ENCODE data around the gene SLC20A1. TPM values are rescaled to one million over a fixed set of nuclear protein-coding genes. Genes with fewer than 3 reads are reported as not detected.
A peak's percentile ranks its signal among the peaks of the same experiment; 100 is the strongest.

SLC20A1 gene
- total and polyA plus RNA-seq, 4 donors, result 7.0 to 82.6 (median 35.8) TPM

- Histone ChIP-seq H3K9me3 (ENCODE audit: control insufficient read depth, low read length) (no peaks in the 10 kb centered on the region), H3K27me3 (ENCODE audit: control insufficient read depth in 1 of 2, insufficient read depth in 2 of 2, low read length in 1 of 2) (peaks cover 0 to 2% of the 10 kb centered on the region in 2 donors), H3K36me3 (ENCODE audit: control insufficient read depth in 1 of 2, insufficient read depth in 2 of 2, low read length in 1 of 2) (peaks cover 0 to 4% of the 10 kb centered on the region in 2 donors), H3K27ac (ENCODE audit: low read depth in 1 of 2, low read length in 2 of 2) (no peak overlapping the region), H3K4me3 (ENCODE audit: low read length in 2 of 2) (peak overlapping the region; percentile 89 to 92), H3K4me1 (ENCODE audit: control insufficient read depth in 1 of 2, insufficient read depth in 2 of 2, low read length in 2 of 2) (peaks cover 2 to 4% of the 10 kb centered on the region in 2 donors)
- 54 to 60% methylated on average over 20 of the region's 20 CpGs for WGBS, 2 donors
- DNase-seq, result no peak
- intact Hi-C loops (cut with DNase I), result loop anchor here in 1 of 2 donors (10.0 kb wide), 1 partner anchor 62 kb away; the partner anchor contains the start of gene CHCHD5
- no peak for ATAC-seq (ENCODE audit: low FRiP score)
These were observed 1.3 kb downstream of the SLC20A1 start for GRCh38 chr2:112646791-112647689.

GRCh38 chr2:112648081-112648480 is 2.3 kb downstream of the SLC20A1 start:
- H3K36me3 ChIP-seq (ENCODE audit: control insufficient read depth in 1 of 2, insufficient read depth in 2 of 2, low read length in 1 of 2), result peaks cover 0 to 4% of the 10 kb centered on the region in 2 donors
- no peak for ATAC-seq (ENCODE audit: low FRiP score)
- H3K9me3 ChIP-seq (ENCODE audit: control insufficient read depth, low read length), result no peaks in the 10 kb centered on the region
- DNase-seq, result no peak
- intact Hi-C loops (cut with DNase I), result loop anchor here in 1 of 2 donors (10.0 kb wide), 1 partner anchor 63 kb away; the partner anchor contains the start of gene CHCHD5
- peaks cover 2 to 4% of the 10 kb centered on the region in 2 donors for H3K4me1 ChIP-seq (ENCODE audit: control insufficient read depth in 1 of 2, insufficient read depth in 2 of 2, low read length in 2 of 2)
- 60 to 77% methylated on average over 2 of the region's 2 CpGs for WGBS, 2 donors
- no peak overlapping the region for H3K4me3 ChIP-seq (ENCODE audit: low read length in 2 of 2)
- peaks cover 0 to 2% of the 10 kb centered on the region in 2 donors for H3K27me3 ChIP-seq (ENCODE audit: control insufficient read depth in 1 of 2, insufficient read depth in 2 of 2, low read length in 1 of 2)
- no peak overlapping the region for H3K27ac ChIP-seq (ENCODE audit: low read depth in 1 of 2, low read length in 2 of 2)

DNA sequence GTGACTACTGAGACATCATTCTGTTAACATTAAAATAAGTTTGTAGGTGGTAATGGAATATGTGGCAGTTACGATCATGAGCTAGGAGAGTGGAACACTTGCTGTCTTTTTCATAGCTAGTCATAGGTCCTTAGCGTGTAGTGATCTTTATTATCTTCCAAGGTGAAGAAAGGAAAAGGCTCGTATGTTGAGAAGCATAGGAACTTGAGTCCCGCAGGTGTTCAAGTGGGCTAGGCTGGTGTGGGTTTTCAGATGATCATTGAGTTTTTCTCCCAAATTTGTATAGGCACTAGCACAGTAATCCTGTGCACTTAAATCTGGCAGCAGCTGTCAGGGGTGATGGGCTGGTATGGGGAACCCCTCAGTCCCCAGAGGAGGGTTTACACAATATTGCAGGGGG is 10.9 kb downstream of the SLC20A1 start:
- no peaks in the 10 kb centered on the region for H3K9me3 ChIP-seq (ENCODE audit: control insufficient read depth, low read length)
- DNase-seq, result no peak
- H3K4me1 ChIP-seq (ENCODE audit: control insufficient read depth in 1 of 2, insufficient read depth in 2 of 2, low read length in 2 of 2), result no peaks in the 10 kb centered on the region
- no peak overlapping the region for H3K4me3 ChIP-seq (ENCODE audit: low read length in 2 of 2)
- no peaks in the 10 kb centered on the region for H3K27me3 ChIP-seq (ENCODE audit: control insufficient read depth in 1 of 2, insufficient read depth in 2 of 2, low read length in 1 of 2)
- H3K27ac ChIP-seq (ENCODE audit: low read depth in 1 of 2, low read length in 2 of 2), result no peak overlapping the region
- intact Hi-C loops (cut with DNase I), result no loop called here
- no peak for ATAC-seq (ENCODE audit: low FRiP score)
- peaks cover 10 to 12% of the 10 kb centered on the region in 2 donors for H3K36me3 ChIP-seq (ENCODE audit: control insufficient read depth in 1 of 2, insufficient read depth in 2 of 2, low read length in 1 of 2)
- 93 to 94% methylated on average over 4 of the region's 4 CpGs for WGBS, 2 donors

DNA sequence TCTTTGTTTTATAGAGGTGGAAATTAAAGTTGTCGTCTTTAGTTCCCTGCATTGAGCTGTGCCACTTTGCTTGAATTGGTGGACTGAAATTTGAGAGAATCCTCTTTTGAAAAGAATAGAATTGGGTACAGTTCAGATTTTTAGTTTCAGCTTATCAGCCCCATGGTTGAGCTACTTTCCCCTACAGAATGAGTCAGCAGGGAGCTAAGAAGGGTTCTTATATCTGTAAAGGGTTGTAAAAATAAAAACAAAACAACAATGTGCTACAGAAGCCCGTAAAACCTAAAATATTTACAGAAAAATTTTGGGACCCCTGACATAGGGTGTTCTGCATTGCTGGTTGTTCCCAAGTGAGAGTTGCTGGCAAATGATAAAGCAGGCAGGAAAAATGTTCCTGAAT is 12.6 kb downstream of the SLC20A1 start:
- DNase-seq (no peak), ATAC-seq (ENCODE audit: low FRiP score) (no peak)
- Histone ChIP-seq H3K27ac (ENCODE audit: low read depth in 1 of 2, low read length in 2 of 2) (no peak overlapping the region), H3K4me3 (ENCODE audit: low read length in 2 of 2) (no peak overlapping the region), H3K36me3 (ENCODE audit: control insufficient read depth in 1 of 2, insufficient read depth in 2 of 2, low read length in 1 of 2) (peaks cover 9 to 14% of the 10 kb centered on the region in 2 donors), H3K27me3 (ENCODE audit: control insufficient read depth in 1 of 2, insufficient read depth in 2 of 2, low read length in 1 of 2) (no peaks in the 10 kb centered on the region), H3K4me1 (ENCODE audit: control insufficient read depth in 1 of 2, insufficient read depth in 2 of 2, low read length in 2 of 2) (no peaks in the 10 kb centered on the region), H3K9me3 (ENCODE audit: control insufficient read depth, low read length) (no peaks in the 10 kb centered on the region)
- WGBS, 2 donors, result 82 to 89% methylated on average over 2 of the region's 2 CpGs
- intact Hi-C loops (cut with DNase I), result no loop called here

DNA sequence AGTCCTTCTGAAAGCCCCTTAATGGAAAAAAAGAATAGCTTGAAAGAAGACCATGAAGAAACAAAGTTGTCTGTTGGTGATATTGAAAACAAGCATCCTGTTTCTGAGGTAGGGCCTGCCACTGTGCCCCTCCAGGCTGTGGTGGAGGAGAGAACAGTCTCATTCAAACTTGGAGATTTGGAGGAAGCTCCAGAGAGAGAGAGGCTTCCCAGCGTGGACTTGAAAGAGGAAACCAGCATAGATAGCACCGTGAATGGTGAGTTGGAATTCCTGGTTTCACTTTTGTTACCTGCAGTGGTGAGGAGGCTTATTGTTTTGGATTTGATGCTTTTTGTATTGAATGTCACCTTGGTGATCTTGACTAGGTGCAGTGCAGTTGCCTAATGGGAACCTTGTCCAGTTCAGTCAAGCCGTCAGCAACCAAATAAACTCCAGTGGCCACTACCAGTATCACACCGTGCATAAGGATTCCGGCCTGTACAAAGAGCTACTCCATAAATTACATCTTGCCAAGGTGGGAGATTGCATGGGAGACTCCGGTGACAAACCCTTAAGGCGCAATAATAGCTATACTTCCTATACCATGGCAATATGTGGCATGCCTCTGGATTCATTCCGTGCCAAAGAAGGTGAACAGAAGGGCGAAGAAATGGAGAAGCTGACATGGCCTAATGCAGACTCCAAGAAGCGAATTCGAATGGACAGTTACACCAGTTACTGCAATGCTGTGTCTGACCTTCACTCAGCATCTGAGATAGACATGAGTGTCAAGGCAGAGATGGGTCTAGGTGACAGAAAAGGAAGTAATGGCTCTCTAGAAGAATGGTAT is 13.3 kb downstream of the SLC20A1 start:
- ATAC-seq (ENCODE audit: low FRiP score) (no peak), DNase-seq (no peak)
- Histone ChIP-seq H3K4me3 (ENCODE audit: low read length in 2 of 2) (no peak overlapping the region), H3K9me3 (ENCODE audit: control insufficient read depth, low read length) (no peaks in the 10 kb centered on the region), H3K27me3 (ENCODE audit: control insufficient read depth in 1 of 2, insufficient read depth in 2 of 2, low read length in 1 of 2) (no peaks in the 10 kb centered on the region), H3K4me1 (ENCODE audit: control insufficient read depth in 1 of 2, insufficient read depth in 2 of 2, low read length in 2 of 2) (no peaks in the 10 kb centered on the region), H3K27ac (ENCODE audit: low read depth in 1 of 2, low read length in 2 of 2) (no peak overlapping the region), H3K36me3 (ENCODE audit: control insufficient read depth in 1 of 2, insufficient read depth in 2 of 2, low read length in 1 of 2) (peaks cover 9 to 14% of the 10 kb centered on the region in 2 donors)
- intact Hi-C loops (cut with DNase I), result no loop called here
- WGBS, 2 donors, result 92 to 93% methylated on average over 11 of the region's 11 CpGs

- DNase-seq, result no peak
- no peaks in the 10 kb centered on the region for H3K27me3 ChIP-seq (ENCODE audit: control insufficient read depth in 1 of 2, insufficient read depth in 2 of 2, low read length in 1 of 2)
- H3K4me1 ChIP-seq (ENCODE audit: control insufficient read depth in 1 of 2, insufficient read depth in 2 of 2, low read length in 2 of 2), result no peaks in the 10 kb centered on the region
- no peak for ATAC-seq (ENCODE audit: low FRiP score)
- intact Hi-C loops (cut with DNase I), result no loop called here
- H3K36me3 ChIP-seq (ENCODE audit: control insufficient read depth in 1 of 2, insufficient read depth in 2 of 2, low read length in 1 of 2), result peaks cover 9 to 14% of the 10 kb centered on the region in 2 donors
- H3K4me3 ChIP-seq (ENCODE audit: low read length in 2 of 2), result no peak overlapping the region
- H3K9me3 ChIP-seq (ENCODE audit: control insufficient read depth, low read length), result no peaks in the 10 kb centered on the region
- no peak overlapping the region for H3K27ac ChIP-seq (ENCODE audit: low read depth in 1 of 2, low read length in 2 of 2)
These were observed 14.4 kb downstream of the SLC20A1 start for GRCh38 chr2:112660138-112660537.

DNA sequence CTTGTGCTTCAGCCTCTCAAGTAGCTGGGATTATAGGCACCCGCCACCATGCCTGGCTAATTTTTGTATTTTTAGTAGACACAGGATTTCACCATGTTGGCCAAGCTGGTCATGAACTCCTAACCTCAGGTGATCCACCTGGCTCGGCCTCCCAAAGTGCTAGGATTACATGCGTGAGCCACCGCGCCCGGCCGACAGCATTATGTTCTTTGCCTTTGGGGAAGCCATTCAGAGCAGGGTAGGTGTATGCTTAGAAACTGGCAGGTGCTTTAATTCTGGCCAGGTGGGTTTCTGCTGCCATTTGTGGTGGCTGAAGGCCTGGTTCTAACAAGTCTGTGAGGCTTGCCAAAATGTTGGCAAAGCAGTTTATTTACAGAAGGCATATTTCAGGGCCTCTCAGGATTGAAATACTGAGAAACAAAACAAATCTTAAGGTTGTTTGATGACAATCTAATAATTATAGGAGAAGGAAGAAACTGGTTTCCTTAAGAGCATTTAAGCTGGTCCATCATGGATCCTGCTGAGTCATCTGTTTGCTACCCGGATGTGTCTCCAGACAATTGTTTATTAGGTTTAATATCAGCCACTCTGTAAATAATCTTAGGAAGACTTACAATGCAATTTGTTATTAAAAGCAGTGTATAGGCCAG is 16.0 kb downstream of the SLC20A1 start:
- intact Hi-C loops (cut with DNase I), result no loop called here
- peaks cover 9 to 14% of the 10 kb centered on the region in 2 donors for H3K36me3 ChIP-seq (ENCODE audit: control insufficient read depth in 1 of 2, insufficient read depth in 2 of 2, low read length in 1 of 2)
- H3K4me3 ChIP-seq (ENCODE audit: low read length in 2 of 2), result no peak overlapping the region
- no peaks in the 10 kb centered on the region for H3K27me3 ChIP-seq (ENCODE audit: control insufficient read depth in 1 of 2, insufficient read depth in 2 of 2, low read length in 1 of 2)
- ATAC-seq (ENCODE audit: low FRiP score), result no peak
- H3K27ac ChIP-seq (ENCODE audit: low read depth in 1 of 2, low read length in 2 of 2), result no peak overlapping the region
- no peaks in the 10 kb centered on the region for H3K9me3 ChIP-seq (ENCODE audit: control insufficient read depth, low read length)
- no peak for DNase-seq
- no peaks in the 10 kb centered on the region for H3K4me1 ChIP-seq (ENCODE audit: control insufficient read depth in 1 of 2, insufficient read depth in 2 of 2, low read length in 2 of 2)
- 93 to 95% methylated on average over 8 of the region's 8 CpGs for WGBS, 2 donors

- Histone ChIP-seq H3K4me3 (ENCODE audit: low read length in 2 of 2) (no peak overlapping the region), H3K4me1 (ENCODE audit: control insufficient read depth in 1 of 2, insufficient read depth in 2 of 2, low read length in 2 of 2) (no peaks in the 10 kb centered on the region), H3K27ac (ENCODE audit: low read depth in 1 of 2, low read length in 2 of 2) (no peak overlapping the region), H3K27me3 (ENCODE audit: control insufficient read depth in 1 of 2, insufficient read depth in 2 of 2, low read length in 1 of 2) (no peaks in the 10 kb centered on the region), H3K36me3 (ENCODE audit: control insufficient read depth in 1 of 2, insufficient read depth in 2 of 2, low read length in 1 of 2) (peaks cover 9 to 14% of the 10 kb centered on the region in 2 donors), H3K9me3 (ENCODE audit: control insufficient read depth, low read length) (no peaks in the 10 kb centered on the region)
- DNase-seq (no peak), ATAC-seq (ENCODE audit: low FRiP score) (no peak)
- intact Hi-C loops (cut with DNase I), result no loop called here
- WGBS, 2 donors, result 93 to 94% methylated on average over 3 of the region's 3 CpGs
These were observed 17.0 kb downstream of the SLC20A1 start for GRCh38 chr2:112662704-112663103.
